DND-41 (cell line): ENCODE measurements around the gene DENND6B.

ENCODE experiments used
- CTCF ChIP-seq: IDR thresholded peaks from 2 replicates; pipeline ENCODE4 v1.5.1; 2012; ENCODE audit warnings: borderline replicate concordance, low read length, moderate library complexity, mild to moderate bottlenecking; ENCODE audit not compliant: poor library complexity, severe bottlenecking; ENCODE audit errors: extremely low read depth
- EZH2 ChIP-seq: IDR thresholded peaks from 3 replicates; pipeline ENCODE4 v1.6.1; 2012; ENCODE audit warnings: borderline replicate concordance, low read depth, mild to moderate bottlenecking, moderate library complexity, low read length, inconsistent platforms; ENCODE audit not compliant: severe bottlenecking

DNA sequence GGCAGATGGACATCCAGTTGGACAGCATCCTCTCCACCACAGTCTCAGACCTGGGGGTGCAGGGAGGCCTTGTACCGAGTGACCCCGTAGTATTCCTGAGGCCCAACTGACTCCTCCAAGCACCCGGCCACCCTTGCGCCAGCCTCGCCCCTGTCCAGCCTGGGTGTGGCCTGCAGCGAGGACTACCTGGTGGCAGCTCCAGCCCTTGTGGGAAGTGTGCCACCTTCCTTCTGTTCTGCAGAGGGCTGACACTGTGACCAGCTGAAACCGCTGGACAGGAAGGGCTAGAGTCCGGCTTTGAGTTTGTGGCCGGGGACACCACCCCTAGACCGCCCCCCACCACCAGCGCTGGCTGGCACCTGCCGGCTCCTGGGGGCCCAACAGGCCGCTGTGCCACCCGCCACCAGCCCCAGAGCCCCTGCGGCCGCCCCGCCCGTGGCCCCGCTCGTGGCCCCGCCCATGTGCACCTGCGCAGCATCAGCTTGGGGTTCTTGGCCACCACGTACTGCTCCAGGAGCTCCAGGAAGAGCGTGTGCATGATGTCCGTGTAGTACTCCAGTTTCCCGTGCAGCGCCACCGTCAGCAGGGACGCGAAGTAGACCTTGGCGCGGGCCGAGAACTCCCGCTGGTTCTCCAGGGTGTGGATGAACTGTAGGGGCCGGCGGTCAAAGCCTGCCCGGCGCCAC is 46.6 kb downstream of the DENND6B start:
- TF ChIP-seq EZH2 (no peak), CTCF (no peak)
